ENCODE results near the gene HOPX.

DNA sequence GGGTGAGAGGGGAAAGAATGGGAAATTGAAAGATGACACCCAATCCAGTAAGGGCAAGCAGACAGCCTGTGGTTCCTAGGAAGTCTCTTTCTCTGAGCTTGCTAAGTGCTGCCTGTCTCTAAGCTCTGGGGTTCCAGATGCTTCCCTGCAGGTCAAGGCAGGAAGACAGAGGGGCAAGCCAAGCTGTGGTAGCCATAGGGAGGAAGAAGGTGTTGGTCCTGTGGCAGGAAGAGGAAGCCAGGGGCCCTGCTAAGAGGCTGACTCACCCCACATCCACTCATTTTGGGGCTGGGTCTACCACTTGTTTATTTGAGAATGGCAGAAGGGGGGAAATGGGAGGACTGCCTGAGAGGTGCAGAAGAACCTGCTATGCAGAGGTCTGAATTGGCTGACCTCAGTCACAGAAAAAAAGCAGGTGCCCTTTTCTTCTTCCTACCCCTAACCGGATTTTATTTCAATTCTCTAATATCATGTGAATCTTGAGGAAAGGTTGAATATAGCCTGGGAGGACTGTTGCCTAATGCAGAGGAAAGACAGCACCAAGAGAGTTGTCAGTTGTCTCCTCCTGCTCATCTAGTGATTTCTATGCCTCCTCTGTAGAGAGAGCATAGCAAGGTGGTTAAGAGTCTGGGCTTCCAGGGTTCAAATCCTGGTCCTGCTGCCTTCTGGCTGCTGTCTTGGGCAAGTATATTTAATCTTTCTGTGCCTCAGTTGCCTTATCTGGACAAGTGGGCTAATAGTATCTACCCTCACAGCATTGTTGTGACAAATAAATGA lies 27.4 kb downstream of the HOPX start:
- TF ChIP-seq CTCF (conservative IDR thresholded peaks at IDR 0.05; ENCODE audit: low read length) (no peak), EZH2phosphoT487 (IDR thresholded peaks at IDR 0.05; ENCODE audit: borderline replicate concordance, low read depth, low read length) (no peak)

Measured in OCI-LY7 (cell line).